ENCODE results near the gene KLHDC2.
"Not testable (repeated sequence)": the region's sequence is repeated elsewhere in the genome, so short reads cannot be mapped to it uniquely, and the experiment has no call there.

KLHDC2 gene

DNA sequence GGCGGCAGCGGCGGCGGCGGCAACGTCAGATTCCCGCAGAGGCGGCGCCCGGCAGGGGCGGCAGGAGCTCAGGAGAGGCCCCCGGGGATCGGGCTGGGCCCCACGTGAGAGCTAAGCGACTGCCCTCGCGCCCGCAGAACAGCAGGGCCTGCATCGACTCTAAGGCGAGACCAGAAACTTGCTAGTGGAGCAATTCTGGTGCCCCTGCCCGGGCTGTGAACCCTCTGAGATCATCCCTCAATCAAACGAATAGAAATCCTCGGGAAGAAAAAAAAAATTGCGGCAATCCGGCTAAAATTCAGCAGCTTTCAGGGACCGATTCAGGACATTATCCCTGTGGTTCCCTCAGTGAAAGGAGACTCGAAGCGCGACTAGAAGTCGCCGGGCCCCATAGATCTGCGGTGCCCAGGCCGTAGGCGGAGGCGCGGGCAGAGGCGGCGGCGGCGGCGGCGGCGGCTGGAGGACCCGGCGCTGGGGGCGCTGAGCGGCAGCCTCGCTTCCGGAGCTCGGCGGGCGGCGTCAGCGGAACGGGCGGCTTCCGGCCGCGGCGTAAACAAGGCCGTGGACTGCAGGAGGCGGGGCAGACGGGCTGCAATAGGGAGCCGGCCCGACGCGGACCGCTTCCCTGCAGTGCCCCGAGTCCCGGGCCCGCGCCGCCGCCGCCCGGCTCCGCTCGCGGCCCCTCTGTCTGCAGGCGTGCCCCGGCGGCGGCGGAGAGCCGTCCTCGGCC is at the start of gene KLHDC2:
Gene KLHDC2, plus strand, starts transcription at position 583 of the 730 bp plus-strand sequence. CDS start 316 bp downstream, outside the sequence.
- Histone ChIP-seq H3K4me1 (ENCODE audit: insufficient read depth, low read length) (peaks cover 25% of the 10 kb centered on the region), H3K27me3 (ENCODE audit: insufficient read depth, low read length) (no peaks in the 10 kb centered on the region), H3K4me3 (ENCODE audit: low read length) (peak within 1 kb of the TSS; percentile 87), H3K9me3 (ENCODE audit: low read length) (no peaks in the 10 kb centered on the region), H3K36me3 (ENCODE audit: insufficient read depth, low read length) (peaks cover 7% of the 10 kb centered on the region), H2AFZ (ENCODE audit: low read depth, low read length) (peak within 1 kb of the TSS; percentile 99)

DNA sequence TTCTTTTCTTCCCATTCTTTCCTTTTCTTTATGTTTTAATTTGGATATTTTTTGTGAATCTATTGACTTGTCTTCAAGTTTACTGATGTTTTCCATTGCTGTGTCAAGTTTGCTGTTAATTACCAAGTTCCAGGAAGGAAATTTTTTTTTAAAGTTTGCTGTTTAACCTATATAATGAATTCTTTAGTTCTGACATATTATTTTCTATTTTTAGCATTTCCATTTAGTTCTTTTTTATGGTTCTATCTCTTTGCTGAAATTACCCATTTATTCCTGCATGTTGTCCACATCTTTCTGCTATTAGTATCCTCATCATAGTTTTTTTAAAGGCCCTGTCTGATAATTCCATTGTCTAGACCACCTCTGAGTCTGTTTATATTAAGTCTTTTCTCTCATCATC is 47.2 kb upstream of the KLHDC2 start:
- Histone ChIP-seq H3K36me3 (ENCODE audit: insufficient read depth, low read length) (no peaks in the 10 kb centered on the region), H3K4me1 (ENCODE audit: insufficient read depth, low read length) (no peaks in the 10 kb centered on the region), H2AFZ (ENCODE audit: low read depth, low read length) (no peak overlapping the region), H3K27me3 (ENCODE audit: insufficient read depth, low read length) (no peaks in the 10 kb centered on the region), H3K4me3 (ENCODE audit: low read length) (no peak overlapping the region), H3K9me3 (ENCODE audit: low read length) (no peaks in the 10 kb centered on the region)

- H3K36me3 ChIP-seq (ENCODE audit: insufficient read depth, low read length); H2AFZ ChIP-seq (ENCODE audit: low read depth, low read length); H3K4me1 ChIP-seq (ENCODE audit: insufficient read depth, low read length); H3K9me3 ChIP-seq (ENCODE audit: low read length); H3K27me3 ChIP-seq (ENCODE audit: insufficient read depth, low read length); H3K4me3 ChIP-seq (ENCODE audit: low read length): not testable (repeated sequence)
Observed at GRCh38 chr14:49721733-49722435, 46.1 kb upstream of the KLHDC2 start.

DNA sequence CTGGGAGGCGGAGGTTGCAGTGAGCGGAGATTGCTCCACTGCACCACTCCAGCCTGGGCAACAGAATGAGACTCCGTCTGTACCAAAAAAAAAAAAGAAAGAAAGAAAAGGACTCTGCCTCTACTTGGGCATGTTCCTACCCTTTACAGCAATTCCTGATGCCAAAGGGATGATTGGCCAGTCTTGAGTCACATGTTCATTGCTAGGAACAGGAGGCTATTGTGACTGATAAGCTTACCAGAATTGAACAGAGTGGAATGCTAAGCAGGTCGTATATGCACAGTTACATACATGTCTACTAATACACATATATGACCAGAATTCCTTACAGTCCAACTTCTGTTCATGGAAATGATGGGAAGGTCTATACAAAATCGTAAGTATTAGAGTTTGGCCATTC is 40.8 kb upstream of the KLHDC2 start:
- Histone ChIP-seq H2AFZ (ENCODE audit: low read depth, low read length) (no peak overlapping the region), H3K36me3 (ENCODE audit: insufficient read depth, low read length) (no peaks in the 10 kb centered on the region), H3K27me3 (ENCODE audit: insufficient read depth, low read length) (no peaks in the 10 kb centered on the region), H3K4me1 (ENCODE audit: insufficient read depth, low read length) (no peaks in the 10 kb centered on the region), H3K4me3 (ENCODE audit: low read length) (no peak overlapping the region), H3K9me3 (ENCODE audit: low read length) (no peaks in the 10 kb centered on the region)

GRCh38 chr14:49732896-49733295 is 35.1 kb upstream of the KLHDC2 start:
- Histone ChIP-seq H3K4me1 (ENCODE audit: insufficient read depth, low read length) (no peaks in the 10 kb centered on the region), H2AFZ (ENCODE audit: low read depth, low read length) (no peak overlapping the region), H3K27me3 (ENCODE audit: insufficient read depth, low read length) (no peaks in the 10 kb centered on the region), H3K9me3 (ENCODE audit: low read length) (no peaks in the 10 kb centered on the region), H3K36me3 (ENCODE audit: insufficient read depth, low read length) (no peaks in the 10 kb centered on the region), H3K4me3 (ENCODE audit: low read length) (no peak overlapping the region)

GRCh38 chr14:49733836-49734235 is 34.1 kb upstream of the KLHDC2 start:
- Histone ChIP-seq H3K36me3 (ENCODE audit: insufficient read depth, low read length) (no peaks in the 10 kb centered on the region), H3K4me1 (ENCODE audit: insufficient read depth, low read length) (no peaks in the 10 kb centered on the region), H3K27me3 (ENCODE audit: insufficient read depth, low read length) (no peaks in the 10 kb centered on the region), H3K9me3 (ENCODE audit: low read length) (no peaks in the 10 kb centered on the region), H2AFZ (ENCODE audit: low read depth, low read length) (no peak overlapping the region), H3K4me3 (ENCODE audit: low read length) (no peak overlapping the region)

DNA sequence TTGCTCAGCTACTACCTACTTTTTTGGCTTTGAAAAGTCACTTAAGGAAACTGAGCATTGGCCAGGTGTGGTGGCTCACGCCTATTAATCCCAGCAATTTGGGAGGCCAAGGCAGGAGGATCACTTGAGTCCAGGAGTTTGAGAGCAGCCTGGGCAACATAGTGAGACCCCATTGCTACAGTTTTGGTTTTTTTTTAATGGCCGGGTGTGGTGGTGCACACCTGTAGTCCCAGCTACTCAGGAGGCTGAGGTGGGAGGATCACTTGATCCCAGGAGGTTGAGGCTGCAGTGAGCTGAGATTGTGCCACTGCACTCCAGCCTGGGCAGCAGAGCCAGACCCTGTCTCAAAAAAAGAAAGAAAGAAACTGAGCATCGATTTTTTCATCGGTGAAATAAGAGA is 32.3 kb upstream of the KLHDC2 start:
- not testable (repeated sequence) for H3K36me3 ChIP-seq (ENCODE audit: insufficient read depth, low read length); H3K9me3 ChIP-seq (ENCODE audit: low read length); H3K4me1 ChIP-seq (ENCODE audit: insufficient read depth, low read length)

GRCh38 chr14:49745191-49745590 is 22.8 kb upstream of the KLHDC2 start:
- H3K36me3 ChIP-seq (ENCODE audit: insufficient read depth, low read length), result no peaks in the 10 kb centered on the region

More for the DNA sequence above, 32.3 kb upstream of the KLHDC2 start:
- not testable (repeated sequence) for H3K4me3 ChIP-seq (ENCODE audit: low read length); H3K27me3 ChIP-seq (ENCODE audit: insufficient read depth, low read length); H2AFZ ChIP-seq (ENCODE audit: low read depth, low read length)

GRCh38 chr14:49746476-49746875 is 21.5 kb upstream of the KLHDC2 start:
- H3K36me3 ChIP-seq (ENCODE audit: insufficient read depth, low read length); H2AFZ ChIP-seq (ENCODE audit: low read depth, low read length); H3K4me1 ChIP-seq (ENCODE audit: insufficient read depth, low read length); H3K4me3 ChIP-seq (ENCODE audit: low read length); H3K9me3 ChIP-seq (ENCODE audit: low read length); H3K27me3 ChIP-seq (ENCODE audit: insufficient read depth, low read length): not testable (repeated sequence)

More at GRCh38 chr14:49745191-49745590, 22.8 kb upstream of the KLHDC2 start:
- Histone ChIP-seq H3K27me3 (ENCODE audit: insufficient read depth, low read length) (no peaks in the 10 kb centered on the region), H2AFZ (ENCODE audit: low read depth, low read length) (no peak overlapping the region), H3K9me3 (ENCODE audit: low read length) (no peaks in the 10 kb centered on the region), H3K4me1 (ENCODE audit: insufficient read depth, low read length) (no peaks in the 10 kb centered on the region), H3K4me3 (ENCODE audit: low read length) (no peak overlapping the region)

- Histone ChIP-seq H3K36me3 (ENCODE audit: insufficient read depth, low read length) (no peaks in the 10 kb centered on the region), H3K27me3 (ENCODE audit: insufficient read depth, low read length) (no peaks in the 10 kb centered on the region), H2AFZ (ENCODE audit: low read depth, low read length) (no peak overlapping the region), H3K4me1 (ENCODE audit: insufficient read depth, low read length) (no peaks in the 10 kb centered on the region), H3K4me3 (ENCODE audit: low read length) (no peak overlapping the region), H3K9me3 (ENCODE audit: low read length) (no peaks in the 10 kb centered on the region)
Observed at GRCh38 chr14:49754570-49755097, 13.3 kb upstream of the KLHDC2 start.

DNA sequence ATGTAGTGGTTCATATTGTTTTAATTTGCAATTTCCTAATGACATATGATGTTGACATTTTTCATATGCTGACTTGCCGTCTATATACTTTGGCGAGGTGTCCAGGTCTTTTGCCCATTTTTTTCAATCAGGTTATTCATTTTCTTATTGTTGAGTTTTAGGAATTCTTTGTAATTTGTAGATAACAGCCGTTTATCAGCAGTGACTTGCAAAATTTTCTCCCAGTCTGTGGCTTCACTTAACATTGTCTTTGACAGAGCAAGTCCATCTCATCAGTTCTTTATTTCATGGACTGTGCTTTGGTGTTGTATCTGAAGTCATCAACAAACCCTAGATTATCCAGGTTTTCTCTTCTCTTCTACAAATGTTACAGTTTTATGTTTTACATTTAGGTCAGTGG is 12.6 kb upstream of the KLHDC2 start:
- Histone ChIP-seq H3K27me3 (ENCODE audit: insufficient read depth, low read length) (no peaks in the 10 kb centered on the region), H3K4me3 (ENCODE audit: low read length) (no peak overlapping the region), H2AFZ (ENCODE audit: low read depth, low read length) (no peak overlapping the region), H3K4me1 (ENCODE audit: insufficient read depth, low read length) (no peaks in the 10 kb centered on the region), H3K9me3 (ENCODE audit: low read length) (no peaks in the 10 kb centered on the region), H3K36me3 (ENCODE audit: insufficient read depth, low read length) (no peaks in the 10 kb centered on the region)

DNA sequence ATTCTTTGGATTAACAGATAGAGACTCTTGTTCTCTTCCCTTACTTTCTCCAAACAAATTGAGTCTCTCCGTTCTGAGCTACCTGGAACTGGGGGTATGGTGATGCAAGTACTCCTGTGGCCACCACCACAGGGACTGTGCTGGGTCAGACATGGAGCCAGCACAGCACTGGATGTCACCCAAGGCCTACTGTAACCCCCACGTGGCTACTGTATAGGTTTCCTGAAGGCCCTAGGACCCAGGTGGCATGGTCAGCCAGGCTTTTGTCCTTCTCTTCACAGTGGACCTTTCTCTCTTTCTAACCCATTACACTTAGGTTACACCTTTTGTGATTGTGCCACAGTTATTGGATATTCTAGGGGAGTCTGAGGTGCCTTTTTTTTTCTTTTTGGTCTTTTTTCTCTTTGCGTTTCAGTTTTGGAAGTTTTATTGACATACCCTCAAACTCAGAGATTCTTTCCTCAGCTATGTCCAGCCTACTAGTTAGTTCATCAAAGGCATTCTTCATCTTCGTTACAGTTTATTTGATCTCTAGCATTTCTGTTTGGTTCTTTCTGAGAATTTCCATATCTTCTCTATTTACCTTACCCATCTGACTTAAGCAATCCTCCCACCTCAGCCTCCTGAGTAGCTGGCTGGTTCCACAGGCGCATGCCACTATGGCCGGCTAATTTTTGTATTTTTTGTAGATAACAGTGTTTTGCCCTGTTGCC is 6.0 kb upstream of the KLHDC2 start:
- peaks cover 4% of the 10 kb centered on the region for H3K4me1 ChIP-seq (ENCODE audit: insufficient read depth, low read length)
- H3K9me3 ChIP-seq (ENCODE audit: low read length), result no peaks in the 10 kb centered on the region
- H3K4me3 ChIP-seq (ENCODE audit: low read length), result no peak overlapping the region
- H3K27me3 ChIP-seq (ENCODE audit: insufficient read depth, low read length), result no peaks in the 10 kb centered on the region
- no peak overlapping the region for H2AFZ ChIP-seq (ENCODE audit: low read depth, low read length)
- no peaks in the 10 kb centered on the region for H3K36me3 ChIP-seq (ENCODE audit: insufficient read depth, low read length)

DNA sequence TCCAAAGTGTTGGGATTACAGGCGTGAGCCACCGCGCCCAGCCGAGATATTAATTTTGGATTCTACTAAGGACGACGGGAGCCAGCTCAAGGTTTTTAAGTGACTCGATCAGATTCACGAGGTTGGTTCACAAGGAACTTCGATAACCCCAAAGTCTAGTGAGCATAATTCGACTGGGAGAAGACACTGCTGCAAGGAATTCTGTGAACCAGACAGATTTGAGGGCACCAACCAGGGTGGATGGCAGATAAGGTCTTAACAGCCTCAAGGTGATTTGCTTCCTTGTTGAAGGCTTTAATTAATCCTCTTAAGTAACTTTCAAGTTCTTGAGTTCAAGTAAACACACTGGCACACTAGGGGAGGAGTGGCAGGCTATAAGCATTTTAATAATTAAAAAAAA is 1.1 kb upstream of the KLHDC2 start:
- H3K4me3 ChIP-seq (ENCODE audit: low read length), result peak overlapping the region; percentile 87
- H3K36me3 ChIP-seq (ENCODE audit: insufficient read depth, low read length), result peaks cover 3% of the 10 kb centered on the region
- H3K27me3 ChIP-seq (ENCODE audit: insufficient read depth, low read length), result no peaks in the 10 kb centered on the region

More for the DNA sequence above, 1.1 kb upstream of the KLHDC2 start:
- peak overlapping the region; percentile 99 for H2AFZ ChIP-seq (ENCODE audit: low read depth, low read length)
- H3K9me3 ChIP-seq (ENCODE audit: low read length), result no peaks in the 10 kb centered on the region
- peaks cover 25% of the 10 kb centered on the region for H3K4me1 ChIP-seq (ENCODE audit: insufficient read depth, low read length)
